ENCODE data around the gene PACSIN2. TPM values are rescaled to one million over a fixed set of nuclear protein-coding genes. Genes with fewer than 3 reads are reported as not detected.
"Not testable (repeated sequence)": the region's sequence is repeated elsewhere in the genome, so short reads cannot be mapped to it uniquely, and the experiment has no call there.

The PACSIN2 gene
- total RNA-seq, 6 experiments from 2014 or later: 21.4 to 67.0 (median 47.1) TPM

GRCh38 chr22:42972649-42973535 lies 42.1 kb downstream of the PACSIN2 start:
- H3K4me1 ChIP-seq: peaks cover 0 to 19% (median 8%) of the 10 kb centered on the region in 4 donors
- 48% methylated on average over 10 of the region's 10 CpGs for WGBS (ENCODE audit: insufficient coverage, low coverage, low lambda C conversion rate, missing lambda C conversion rate)

GRCh38 chr22:42971473-42971860 lies 43.5 kb downstream of the PACSIN2 start:
- 100% methylated on average over 2 of the region's 25 CpGs for WGBS (ENCODE audit: insufficient coverage, low coverage, low lambda C conversion rate, missing lambda C conversion rate)
- H3K9me3 ChIP-seq; H3K4me3 ChIP-seq; intact Hi-C loops (cut with DNase I); H3K27ac ChIP-seq; ATAC-seq; H3K36me3 ChIP-seq; H3K27me3 ChIP-seq; DNase-seq: not testable (repeated sequence)
- H3K4me1 ChIP-seq: peaks cover 0 to 19% (median 8%) of the 10 kb centered on the region in 4 donors

More at GRCh38 chr22:42972649-42973535, 42.1 kb downstream of the PACSIN2 start:
- peak in 2 of 3 donors; percentile 68 to 69 for DNase-seq
- TF ChIP-seq CTCF (IDR thresholded peaks at IDR 0.05) (no peak), POLR2A (IDR thresholded peaks at IDR 0.05) (no peak)
- Histone ChIP-seq H3K9me3 (no peaks in the 10 kb centered on the region), H3K27me3 (no peaks in the 10 kb centered on the region), H3K36me3 (no peaks in the 10 kb centered on the region), H3K27ac (peak overlapping the region; percentile 27 to 65 (median 61)), H3K4me3 (no peak overlapping the region)
- intact Hi-C loops (cut with DNase I): no loop called here
- ATAC-seq: peak; percentile 73 to 83 (median 78)

GRCh38 chr22:42970029-42970428 lies 44.9 kb downstream of the PACSIN2 start:
- intact Hi-C loops (cut with DNase I): no loop called here
- Histone ChIP-seq H3K9me3 (no peaks in the 10 kb centered on the region), H3K4me1 (peaks cover 0 to 19% (median 8%) of the 10 kb centered on the region in 4 donors), H3K36me3 (no peaks in the 10 kb centered on the region), H3K4me3 (no peak overlapping the region), H3K27me3 (no peaks in the 10 kb centered on the region), H3K27ac (no peak overlapping the region)
- WGBS (ENCODE audit: insufficient coverage, low coverage, low lambda C conversion rate, missing lambda C conversion rate): 61% methylated on average over 5 of the region's 5 CpGs
- peak in 2 of 4 donors; percentile 19 to 65 for ATAC-seq
- TF ChIP-seq POLR2A (IDR thresholded peaks at IDR 0.05) (no peak), CTCF (IDR thresholded peaks at IDR 0.05) (no peak)
- no peak for DNase-seq

- ATAC-seq (no peak), DNase-seq (no peak)
- 89% methylated on average over 12 of the region's 12 CpGs for WGBS (ENCODE audit: insufficient coverage, low coverage, low lambda C conversion rate, missing lambda C conversion rate)
- no peaks in the 10 kb centered on the region for H3K36me3 ChIP-seq
- intact Hi-C loops (cut with DNase I): no loop called here
- H3K9me3 ChIP-seq: no peaks in the 10 kb centered on the region
- no peaks in the 10 kb centered on the region for H3K27me3 ChIP-seq
- H3K4me1 ChIP-seq: peaks cover 0 to 19% (median 8%) of the 10 kb centered on the region in 4 donors
- no peak overlapping the region for H3K4me3 ChIP-seq
- no peak for TF ChIP-seq CTCF (IDR thresholded peaks at IDR 0.05)
- no peak for TF ChIP-seq POLR2A (IDR thresholded peaks at IDR 0.05)
- H3K27ac ChIP-seq: no peak overlapping the region
Measured at GRCh38 chr22:42969348-42969975, 45.5 kb downstream of the PACSIN2 start.

- ATAC-seq: peak; percentile 41 to 63 (median 60)
- Histone ChIP-seq H3K36me3 (no peaks in the 10 kb centered on the region), H3K9me3 (no peaks in the 10 kb centered on the region), H3K27me3 (no peaks in the 10 kb centered on the region), H3K27ac (no peak overlapping the region), H3K4me3 (no peak overlapping the region), H3K4me1 (peaks cover 0 to 7% (median 3%) of the 10 kb centered on the region in 4 donors)
- intact Hi-C loops (cut with DNase I): no loop called here
- 61% methylated on average over 8 of the region's 8 CpGs for WGBS (ENCODE audit: insufficient coverage, low coverage, low lambda C conversion rate, missing lambda C conversion rate)
- DNase-seq: peak; percentile 51 to 75 (median 52)
- TF ChIP-seq POLR2A (IDR thresholded peaks at IDR 0.05) (no peak), CTCF (IDR thresholded peaks at IDR 0.05) (peak in 1 of 4 donors; percentile 4)
Measured at GRCh38 chr22:42967933-42968332, 47.0 kb downstream of the PACSIN2 start.
